ENCODE measurements around the gene EEIG1. TPM values are rescaled to one million over a fixed set of nuclear protein-coding genes. Genes with fewer than 3 reads are reported as not detected.

Gene EEIG1
- total RNA-seq, 2 donors from 2014 or later, result 23.4 to 84.6 TPM

DNA sequence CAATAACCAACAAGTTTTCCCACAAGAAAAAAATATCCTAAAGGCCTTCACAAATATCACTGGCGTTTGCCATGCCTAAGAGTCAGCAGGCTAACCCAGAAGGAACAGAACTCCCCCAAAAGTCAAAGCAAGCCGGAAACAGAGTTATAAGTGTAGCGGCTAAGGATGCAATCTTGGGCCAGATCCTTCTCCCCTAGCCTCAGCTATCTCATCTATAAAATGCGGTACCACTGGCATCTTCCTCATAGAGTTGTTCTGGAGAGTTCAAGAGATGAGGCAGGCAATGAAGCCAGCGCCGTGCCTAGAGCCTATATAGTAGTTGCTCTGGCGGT, 43.8 kb downstream of the EEIG1 start:
- intact Hi-C loops (cut with DNase I), result no loop called here
- 12% methylated on average over 7 of the region's 7 CpGs for WGBS
- peak overlapping the region; percentile 36 to 47 for H3K27ac ChIP-seq

GRCh38 chr9:127936347-127936852, 44.4 kb downstream of the EEIG1 start:
- Histone ChIP-seq H3K9me3 (no peaks in the 10 kb centered on the region), H3K36me3 (peaks cover 0 to 6% of the 10 kb centered on the region in 2 donors), H3K27me3 (replicated peaks; ENCODE audit: insufficient read depth) (no peaks in the 10 kb centered on the region), H3K4me1 (replicated peaks) (peaks cover 9% of the 10 kb centered on the region), H3K4me3 (peak overlapping the region in 1 of 2 donors; percentile 50), H3K27ac (no peak overlapping the region)
- 73% methylated on average over 14 of the region's 14 CpGs for WGBS
- no peak for TF ChIP-seq POLR2AphosphoS5 (IDR thresholded peaks at IDR 0.05)
- TF ChIP-seq CTCF (IDR thresholded peaks at IDR 0.05), result no peak
- no peak for TF ChIP-seq POLR2A (IDR thresholded peaks at IDR 0.05)
- no peak for DNase-seq (ENCODE audit: low spot score)
- intact Hi-C loops (cut with DNase I), result no loop called here

More for the DNA sequence above, 43.8 kb downstream of the EEIG1 start:
- Histone ChIP-seq H3K9me3 (no peaks in the 10 kb centered on the region), H3K4me1 (replicated peaks) (peaks cover 9% of the 10 kb centered on the region), H3K36me3 (peaks cover 0 to 9% of the 10 kb centered on the region in 2 donors), H3K4me3 (peak overlapping the region; percentile 50 to 66), H3K27me3 (replicated peaks; ENCODE audit: insufficient read depth) (no peaks in the 10 kb centered on the region)
- no peak for DNase-seq (ENCODE audit: low spot score)
- TF ChIP-seq CTCF (IDR thresholded peaks at IDR 0.05) (no peak), POLR2A (IDR thresholded peaks at IDR 0.05) (no peak), POLR2AphosphoS5 (IDR thresholded peaks at IDR 0.05) (no peak)

GRCh38 chr9:127935765-127936221, 45.0 kb downstream of the EEIG1 start:
- 81% methylated on average over 4 of the region's 4 CpGs for WGBS
- no peak overlapping the region for H3K4me3 ChIP-seq
- no peaks in the 10 kb centered on the region for H3K9me3 ChIP-seq
- peaks cover 9% of the 10 kb centered on the region for H3K4me1 ChIP-seq (replicated peaks)
- H3K27me3 ChIP-seq (replicated peaks; ENCODE audit: insufficient read depth), result no peaks in the 10 kb centered on the region
- no peak overlapping the region for H3K27ac ChIP-seq
- intact Hi-C loops (cut with DNase I), result no loop called here
- DNase-seq (ENCODE audit: low spot score), result no peak
- TF ChIP-seq CTCF (IDR thresholded peaks at IDR 0.05) (no peak), POLR2A (IDR thresholded peaks at IDR 0.05) (no peak), POLR2AphosphoS5 (IDR thresholded peaks at IDR 0.05) (no peak)
- peaks cover 0 to 6% of the 10 kb centered on the region in 2 donors for H3K36me3 ChIP-seq

GRCh38 chr9:127934986-127935385, 45.8 kb downstream of the EEIG1 start:
- Histone ChIP-seq H3K4me1 (replicated peaks) (peaks cover 9% of the 10 kb centered on the region), H3K27ac (no peak overlapping the region), H3K9me3 (no peaks in the 10 kb centered on the region), H3K4me3 (no peak overlapping the region), H3K27me3 (replicated peaks; ENCODE audit: insufficient read depth) (no peaks in the 10 kb centered on the region), H3K36me3 (peaks cover 0 to 6% of the 10 kb centered on the region in 2 donors)
- intact Hi-C loops (cut with DNase I), result no loop called here
- TF ChIP-seq CTCF (IDR thresholded peaks at IDR 0.05) (no peak), POLR2A (IDR thresholded peaks at IDR 0.05) (no peak), POLR2AphosphoS5 (IDR thresholded peaks at IDR 0.05) (no peak)
- DNase-seq (ENCODE audit: low spot score), result no peak
- 65% methylated on average over 11 of the region's 11 CpGs for WGBS

GRCh38 chr9:127934248-127934647, 46.5 kb downstream of the EEIG1 start:
- Histone ChIP-seq H3K9me3 (no peaks in the 10 kb centered on the region), H3K27me3 (replicated peaks; ENCODE audit: insufficient read depth) (no peaks in the 10 kb centered on the region), H3K4me1 (replicated peaks) (peaks cover 9% of the 10 kb centered on the region), H3K4me3 (no peak overlapping the region), H3K36me3 (peaks cover 0 to 6% of the 10 kb centered on the region in 2 donors), H3K27ac (no peak overlapping the region)
- WGBS, result 89% methylated on average over 4 of the region's 4 CpGs
- intact Hi-C loops (cut with DNase I), result no loop called here
- TF ChIP-seq POLR2AphosphoS5 (IDR thresholded peaks at IDR 0.05), result no peak
- no peak for TF ChIP-seq POLR2A (IDR thresholded peaks at IDR 0.05)
- no peak for TF ChIP-seq CTCF (IDR thresholded peaks at IDR 0.05)
- DNase-seq (ENCODE audit: low spot score), result no peak

All from prostate gland (tissue), 2 donors.